Smooth muscle cell of the brain vasculature (primary cell): Measurements from ENCODE around the gene RSPO4.
"Not testable (repeated sequence)": the region's sequence is repeated elsewhere in the genome, so short reads cannot be mapped to it uniquely, and the experiment has no call there.

Experiments
- DNase-seq: peaks from one replicate; pipeline ENCODE4 v3.0.0-alpha.2; 2012; ENCODE audit warnings: low read depth, low spot score

The RSPO4 gene

DNA sequence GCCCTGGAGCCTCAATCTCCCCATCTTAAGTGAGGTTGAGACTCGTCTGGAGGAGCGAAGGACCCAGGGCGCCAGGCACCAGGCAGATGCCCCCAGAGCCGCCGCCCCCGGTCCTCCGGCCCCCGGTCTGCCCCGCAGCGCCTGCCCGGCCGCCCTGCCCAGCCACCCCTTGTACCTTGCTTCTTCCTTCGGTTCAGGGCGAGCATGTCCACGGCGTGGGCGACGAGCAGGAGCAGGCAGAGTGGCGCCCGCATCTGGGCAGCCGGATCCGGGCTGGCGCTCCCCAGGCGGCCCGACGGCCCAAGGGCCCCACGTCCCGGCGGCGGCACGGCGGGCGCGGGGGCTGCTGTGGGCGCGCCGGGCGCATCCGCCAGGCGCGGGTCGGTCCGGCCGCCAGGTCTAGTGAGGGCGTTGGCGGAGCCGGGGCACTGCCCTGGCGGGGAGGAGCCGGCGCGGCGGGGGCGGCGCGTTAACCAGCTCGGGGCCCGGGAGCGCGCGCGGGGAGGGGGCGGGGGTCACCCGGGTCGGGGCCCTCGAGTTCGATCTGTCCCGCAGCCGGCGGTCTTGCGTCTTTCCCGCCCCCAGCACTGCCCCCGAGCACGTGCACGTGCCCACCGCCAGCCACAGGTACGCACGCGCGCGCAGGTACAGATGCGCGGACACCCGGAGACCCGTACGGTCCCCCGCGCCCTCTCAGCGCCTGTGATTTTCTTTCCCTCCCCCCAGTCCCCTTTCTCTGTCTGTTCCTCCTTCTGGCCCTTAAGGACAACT lies at the start of gene RSPO4:
RSPO4 (minus strand) TSS at position 401 of the 771 bp plus-strand sequence; CDS start at position 254, 147 bp downstream.
- no peak for DNase-seq

- no peak for DNase-seq
These were observed 48.3 kb upstream of the RSPO4 start for GRCh38 chr20:1050440-1050839.

DNA sequence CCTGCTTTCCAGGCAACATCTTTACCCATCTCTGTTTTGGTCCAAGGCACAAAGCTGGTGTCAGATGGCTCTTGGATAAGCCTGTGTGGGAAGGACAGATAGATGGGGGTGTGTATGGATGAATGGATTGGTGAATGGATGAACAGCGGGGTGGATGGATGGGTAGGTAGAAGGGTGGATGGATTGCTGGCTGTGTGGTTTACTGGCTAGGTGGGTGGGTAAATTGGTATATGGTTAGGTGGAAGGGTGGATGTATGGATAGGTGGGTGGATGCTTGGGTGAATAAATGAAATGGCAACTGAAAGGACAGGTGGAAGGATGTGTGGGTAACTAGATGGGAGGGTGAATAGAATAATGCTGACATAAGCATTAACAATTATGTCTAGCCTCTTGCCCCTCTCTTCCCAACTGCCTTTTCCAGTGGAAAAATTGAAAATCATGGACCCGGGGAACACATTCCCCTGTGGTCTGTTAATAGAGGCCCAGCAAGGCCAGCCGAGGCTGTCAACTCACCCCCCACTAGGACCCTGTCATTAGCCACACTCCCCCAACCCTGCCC lies 43.8 kb upstream of the RSPO4 start:
- no peak for DNase-seq

DNA sequence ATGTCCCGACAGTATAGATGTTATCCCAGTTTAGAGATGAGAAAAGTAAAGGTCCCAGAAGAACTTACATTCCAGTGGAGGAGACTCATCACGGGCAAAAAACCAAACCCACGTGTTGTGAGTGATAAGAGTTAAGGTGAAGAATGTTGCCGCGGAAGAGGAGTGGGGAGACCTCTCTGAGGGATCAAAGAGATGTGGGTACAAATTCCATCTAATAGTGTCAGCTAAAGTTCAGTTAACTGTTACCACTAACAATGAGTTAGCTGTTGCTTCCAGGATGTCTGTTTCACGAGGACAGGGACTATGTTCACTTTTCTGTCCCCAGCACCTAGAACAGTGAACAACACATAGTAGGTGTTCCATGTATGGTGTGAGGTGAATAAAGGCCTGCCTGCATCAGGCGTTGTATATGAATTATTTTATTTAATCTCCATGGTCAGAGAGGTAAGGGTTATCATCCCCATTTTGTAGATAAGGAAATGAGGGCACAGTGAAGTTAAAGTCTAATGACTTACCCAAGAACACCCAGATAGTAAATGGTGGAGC lies 39.8 kb upstream of the RSPO4 start:
- DNase-seq, result no peak

DNA sequence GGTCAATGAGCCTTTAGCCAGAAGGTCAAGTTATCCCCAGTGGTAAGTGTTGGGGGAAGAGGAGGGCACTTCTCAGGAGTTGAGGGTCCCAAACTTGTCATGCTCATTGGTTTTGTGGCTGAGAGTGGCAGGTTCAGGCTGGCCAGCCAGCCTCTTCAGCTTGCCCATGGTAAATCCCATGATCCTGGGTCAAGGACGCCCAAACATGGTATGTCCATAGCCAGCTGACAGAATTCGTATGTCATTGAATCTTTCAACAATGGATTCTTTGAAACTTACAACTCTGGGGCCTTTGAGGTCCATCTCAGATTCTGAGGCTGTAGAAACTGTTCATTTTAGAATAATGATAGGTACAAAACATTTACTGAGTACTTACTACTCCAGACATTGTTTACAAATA lies 36.1 kb upstream of the RSPO4 start:
- DNase-seq, result no peak

- DNase-seq, result no peak
These were observed 34.9 kb upstream of the RSPO4 start for GRCh38 chr20:1037039-1037438.

DNA sequence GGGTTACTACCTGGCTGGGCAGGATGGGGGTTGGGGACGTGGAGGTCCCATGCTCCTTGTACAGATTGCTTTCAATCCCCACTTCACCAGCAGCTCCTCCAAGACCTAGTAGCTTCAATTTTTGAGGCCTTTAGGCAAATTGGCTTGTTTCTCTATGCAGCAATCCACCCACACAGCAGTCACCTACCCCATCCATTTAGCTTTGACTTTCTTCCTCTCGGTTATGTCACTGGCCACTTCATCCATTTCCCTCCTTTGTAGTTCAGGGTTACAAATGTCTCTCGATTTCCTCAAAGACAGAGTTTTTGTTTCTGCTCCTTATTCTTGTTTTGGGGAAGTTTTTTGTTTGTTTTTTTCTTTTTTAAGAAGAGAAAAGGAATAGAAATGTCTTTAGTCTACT lies 33.4 kb upstream of the RSPO4 start:
- DNase-seq, result no peak

DNA sequence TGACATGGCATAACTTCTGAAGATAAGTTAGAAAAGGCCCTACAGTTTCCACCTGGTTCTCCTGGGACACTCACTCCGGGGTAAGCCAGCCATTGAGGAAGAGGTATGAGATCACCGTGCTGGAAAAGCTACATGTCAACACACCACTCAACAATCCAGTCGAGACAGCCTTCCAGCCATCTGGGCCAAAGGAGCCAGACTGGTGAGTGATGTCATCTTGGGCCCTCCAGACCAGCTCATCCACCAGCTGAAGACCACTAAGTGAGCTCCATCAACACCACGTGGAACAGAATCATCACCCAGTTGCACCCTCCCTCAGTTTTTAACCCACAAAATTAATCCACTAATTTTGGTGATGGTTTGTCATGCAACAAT lies 32.3 kb upstream of the RSPO4 start:
- DNase-seq, result no peak

- DNase-seq, result no peak
These were observed 31.8 kb upstream of the RSPO4 start for GRCh38 chr20:1033751-1034414.

GRCh38 chr20:1029980-1030379 lies 27.9 kb upstream of the RSPO4 start:
- no peak for DNase-seq

- DNase-seq, result not testable (repeated sequence)
These were observed 24.1 kb upstream of the RSPO4 start for GRCh38 chr20:1026214-1026613.

- DNase-seq, result no peak
These were observed 20.8 kb upstream of the RSPO4 start for GRCh38 chr20:1022871-1023270.

- DNase-seq, result no peak
These were observed 18.5 kb upstream of the RSPO4 start for GRCh38 chr20:1020614-1021013.

DNA sequence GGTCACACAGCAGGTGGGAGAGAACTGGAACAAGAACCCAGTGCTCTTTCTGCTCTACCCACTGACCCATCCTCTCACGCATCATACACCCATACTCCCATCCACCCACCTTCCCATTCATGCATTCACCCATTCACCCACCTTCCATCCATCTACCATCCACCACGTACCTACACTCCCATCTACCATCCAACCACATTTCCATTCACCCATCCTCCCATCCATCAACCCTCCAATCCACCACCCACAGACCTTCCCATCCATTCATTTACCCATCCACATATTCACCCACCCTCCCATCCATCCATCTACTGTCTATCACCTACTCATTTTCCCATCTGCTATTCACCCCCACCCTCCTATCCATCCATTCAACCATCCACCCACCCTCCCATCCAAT lies 17.2 kb upstream of the RSPO4 start:
- no peak for DNase-seq

DNA sequence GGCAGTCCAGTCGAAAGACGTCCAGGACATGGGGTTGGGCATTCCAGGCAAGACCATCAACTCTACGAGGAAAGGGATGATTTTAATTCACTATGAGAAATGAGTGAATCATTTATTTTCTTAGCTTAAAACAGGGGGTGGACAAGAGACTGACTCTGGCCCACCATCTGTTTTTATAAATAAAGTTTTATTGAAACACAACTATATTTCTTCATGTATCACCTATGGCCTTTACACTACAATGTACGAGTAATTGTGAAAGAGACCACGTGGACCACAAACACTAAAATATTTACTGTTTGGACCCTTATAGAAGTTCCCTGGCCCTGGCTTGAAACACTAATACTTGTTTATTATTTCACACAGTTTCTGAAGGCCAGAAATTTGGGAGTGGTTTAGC lies 15.6 kb upstream of the RSPO4 start:
- no peak for DNase-seq

- DNase-seq, result no peak
These were observed 13.1 kb upstream of the RSPO4 start for GRCh38 chr20:1015181-1015580.

- no peak for DNase-seq
These were observed 12.4 kb upstream of the RSPO4 start for GRCh38 chr20:1014471-1014870.

DNA sequence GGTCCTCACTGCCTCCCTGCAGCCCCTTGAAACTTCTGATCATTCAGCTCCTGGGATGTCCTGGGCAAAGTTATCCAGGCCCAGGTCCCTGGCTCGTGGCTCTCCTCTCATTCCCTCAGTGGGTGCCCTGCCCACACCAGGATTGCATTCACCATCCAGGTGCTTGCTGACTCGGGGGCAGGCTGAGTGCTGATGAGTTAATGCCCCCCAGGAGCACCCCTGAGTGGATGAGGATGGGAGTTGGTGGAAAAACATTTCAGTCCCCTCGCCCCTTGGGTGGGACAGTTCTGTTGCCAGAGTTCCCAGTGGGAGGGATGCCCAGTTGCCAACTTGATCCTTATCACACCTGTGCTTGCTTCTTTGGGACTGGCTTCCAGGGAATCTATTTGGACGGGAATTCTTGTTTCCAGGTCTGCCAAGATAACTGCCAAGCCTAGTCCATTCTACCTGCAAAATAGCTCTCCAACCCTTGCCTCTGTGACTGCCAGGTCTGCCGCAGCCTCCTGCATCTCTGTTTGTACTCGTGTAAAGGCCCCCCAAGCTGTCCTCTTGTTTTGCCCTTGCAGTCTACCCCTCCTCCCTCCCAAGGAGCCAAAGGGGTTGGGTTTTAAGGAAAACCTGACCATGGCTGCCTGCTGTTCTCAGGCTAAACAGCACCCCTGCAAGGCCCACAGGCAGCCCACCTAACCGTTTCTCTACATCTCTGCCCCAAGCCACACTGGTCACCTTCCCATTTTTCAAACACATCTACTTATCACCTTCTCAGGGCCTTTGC lies 11.6 kb upstream of the RSPO4 start:
- no peak for DNase-seq

- no peak for DNase-seq
These were observed 10.5 kb upstream of the RSPO4 start for GRCh38 chr20:1012359-1013168.

- no peak for DNase-seq
These were observed 8.5 kb upstream of the RSPO4 start for GRCh38 chr20:1010659-1011058.

- no peak for DNase-seq
These were observed 3.4 kb upstream of the RSPO4 start for GRCh38 chr20:1005452-1006027.
